Measurements from ENCODE around the gene CUEDC2. TPM values are rescaled to one million over a fixed set of nuclear protein-coding genes. Genes with fewer than 3 reads are reported as not detected.

The CUEDC2 gene
- total RNA-seq, 2 donors from 2014 or later = 70.2 to 81.7 TPM

DNA sequence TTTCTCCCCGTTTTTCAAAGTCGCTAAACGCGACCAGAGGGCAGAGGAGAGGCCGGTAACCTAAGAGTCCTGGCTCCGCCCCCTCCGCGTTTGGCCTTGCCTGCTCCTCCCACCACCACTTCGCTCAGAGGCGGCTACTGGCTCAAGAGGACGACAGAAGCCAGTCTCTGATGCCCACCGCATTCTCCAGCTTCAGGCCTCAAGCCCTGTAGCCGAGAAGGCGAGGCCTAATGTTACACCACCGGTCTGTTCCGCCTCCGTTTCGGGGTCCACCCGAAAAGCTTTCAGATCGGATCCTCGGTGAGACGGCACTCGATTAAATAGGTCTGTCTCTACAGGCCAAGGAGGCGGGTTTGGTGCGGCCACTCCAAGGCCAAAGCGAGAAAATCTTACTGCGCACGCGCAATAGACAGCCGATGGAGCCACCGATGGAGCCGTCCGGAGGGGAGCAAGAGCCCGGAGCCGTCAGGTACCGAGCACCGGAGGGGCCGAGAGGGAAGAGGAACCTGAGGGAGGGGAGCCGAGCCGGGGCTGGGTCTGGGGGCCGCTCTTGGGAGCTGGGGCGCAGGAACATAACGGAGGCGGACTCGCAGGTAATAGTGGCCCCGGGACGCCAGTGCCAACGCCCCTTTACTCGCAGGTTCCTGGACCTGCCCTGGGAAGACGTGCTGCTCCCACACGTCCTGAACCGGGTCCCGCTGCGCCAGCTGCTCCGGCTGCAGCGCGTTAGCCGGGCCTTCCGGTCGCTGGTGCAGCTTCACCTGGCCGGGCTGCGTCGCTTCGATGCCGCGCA lies 11.5 kb downstream of the CUEDC2 start, which contains the start of gene FBXL15:
TSS of gene FBXL15 (plus strand) at position 123 of the 793 bp plus-strand sequence. CDS start at position 417, 294 bp downstream.
- DNase-seq (ENCODE audit: low spot score) = peak; percentile 94
- no peaks in the 10 kb centered on the region for H3K9me3 ChIP-seq
- WGBS = 0% methylated on average over 66 of the region's 66 CpGs

GRCh38 chr10:102420181-102420713 lies 12.1 kb downstream of the CUEDC2 start:
- peak overlapping the region; percentile 83 to 86 for H3K27ac ChIP-seq
- no peaks in the 10 kb centered on the region for H3K9me3 ChIP-seq
- DNase-seq (ENCODE audit: low spot score) = no peak
- no peaks in the 10 kb centered on the region for H3K27me3 ChIP-seq (replicated peaks; ENCODE audit: insufficient read depth)
- peak overlapping the region; percentile 62 to 73 for H3K4me3 ChIP-seq
- no peak for TF ChIP-seq CTCF (IDR thresholded peaks at IDR 0.05)
- no peak for TF ChIP-seq POLR2AphosphoS5 (IDR thresholded peaks at IDR 0.05)
- TF ChIP-seq POLR2A (IDR thresholded peaks at IDR 0.05) = no peak
- intact Hi-C loops (cut with DNase I) = loop anchor here (2.0 kb wide), 1 partner anchor 25 kb away; the partner anchor contains the start of gene NFKB2
- under 1% methylated on average over 20 of the region's 21 CpGs for WGBS
- peaks cover 26% of the 10 kb centered on the region for H3K4me1 ChIP-seq (replicated peaks)
- peaks cover 0 to 8% of the 10 kb centered on the region in 2 donors for H3K36me3 ChIP-seq

More for the DNA sequence above, 11.5 kb downstream of the CUEDC2 start, which contains the start of gene FBXL15:
- H3K4me3 ChIP-seq = peak within 1 kb of the TSS; percentile 62 to 73
- intact Hi-C loops (cut with DNase I) = loop anchor here (2.0 kb wide), 1 partner anchor 26 kb away; the partner anchor contains the start of gene NFKB2
- peak within 1 kb of the TSS; percentile 83 to 86 for H3K27ac ChIP-seq
- H3K27me3 ChIP-seq (replicated peaks; ENCODE audit: insufficient read depth) = no peaks in the 10 kb centered on the region
- peak; percentile 96 for TF ChIP-seq POLR2AphosphoS5 (IDR thresholded peaks at IDR 0.05)
- TF ChIP-seq CTCF (IDR thresholded peaks at IDR 0.05) = peak in 2 of 4 experiments; percentile 23 to 33
- TF ChIP-seq POLR2A (IDR thresholded peaks at IDR 0.05) = peak; percentile 26
- peaks cover 0 to 8% of the 10 kb centered on the region in 2 donors for H3K36me3 ChIP-seq
- peaks cover 26% of the 10 kb centered on the region for H3K4me1 ChIP-seq (replicated peaks)

DNA sequence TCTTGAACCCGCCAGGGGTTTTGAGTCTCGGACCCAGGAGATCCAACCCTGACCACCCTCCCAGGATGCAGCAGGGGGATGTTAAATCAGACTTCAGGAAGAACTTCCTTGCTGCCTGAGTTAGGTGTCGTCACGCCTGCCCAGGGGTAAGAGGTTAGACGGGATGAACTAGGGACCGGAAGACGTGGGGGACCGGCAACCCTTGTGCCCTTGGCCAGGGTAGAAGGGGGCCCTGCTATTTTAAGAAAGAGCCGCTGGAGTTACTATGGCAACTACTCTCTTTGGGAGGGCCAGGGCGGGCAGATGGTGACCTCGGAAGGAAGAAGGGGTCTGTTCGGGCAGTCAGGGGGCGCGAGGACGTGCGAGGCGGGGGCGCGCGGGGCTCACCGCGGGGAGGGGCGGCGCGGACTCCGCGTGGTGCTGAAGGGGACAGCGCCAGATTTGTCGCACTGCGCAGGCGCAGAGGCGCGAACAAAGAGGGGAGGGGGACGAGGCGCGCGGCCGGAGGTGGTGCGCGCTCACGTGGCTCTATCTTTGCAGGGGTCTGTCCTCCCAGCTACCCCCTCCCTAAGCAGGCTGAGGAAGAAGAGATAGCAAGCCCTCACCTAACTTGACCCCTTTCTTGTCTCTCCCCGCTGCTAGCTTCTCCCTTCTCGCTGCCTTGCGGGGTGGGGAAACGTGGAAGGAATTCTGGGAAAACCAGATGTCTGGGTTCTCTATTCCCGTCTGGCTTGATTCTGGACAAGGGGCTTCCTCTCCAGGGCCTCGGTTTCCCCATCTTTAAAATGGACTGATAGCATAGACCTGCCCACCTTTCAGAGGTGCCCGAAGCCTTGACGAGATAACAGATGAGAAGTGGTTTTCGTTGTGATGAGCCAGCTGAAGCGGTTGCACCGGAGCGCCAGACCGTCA lies 12.8 kb downstream of the CUEDC2 start:
- H3K27me3 ChIP-seq (replicated peaks; ENCODE audit: insufficient read depth) = no peaks in the 10 kb centered on the region
- H3K36me3 ChIP-seq = peaks cover 0 to 8% of the 10 kb centered on the region in 2 donors
- 3% methylated on average over 54 of the region's 54 CpGs for WGBS
- peak overlapping the region; percentile 62 to 73 for H3K4me3 ChIP-seq
- H3K9me3 ChIP-seq = no peaks in the 10 kb centered on the region
- H3K4me1 ChIP-seq (replicated peaks) = peaks cover 26% of the 10 kb centered on the region
- intact Hi-C loops (cut with DNase I) = loop anchor here (2.0 kb wide), 1 partner anchor 25 kb away; the partner anchor contains the start of gene NFKB2
- DNase-seq (ENCODE audit: low spot score) = peak; percentile 40
- TF ChIP-seq POLR2AphosphoS5 (IDR thresholded peaks at IDR 0.05) (peak; percentile 68), CTCF (IDR thresholded peaks at IDR 0.05) (peak in 1 of 4 experiments; percentile 6), POLR2A (IDR thresholded peaks at IDR 0.05) (no peak)
- no peak overlapping the region for H3K27ac ChIP-seq

DNA sequence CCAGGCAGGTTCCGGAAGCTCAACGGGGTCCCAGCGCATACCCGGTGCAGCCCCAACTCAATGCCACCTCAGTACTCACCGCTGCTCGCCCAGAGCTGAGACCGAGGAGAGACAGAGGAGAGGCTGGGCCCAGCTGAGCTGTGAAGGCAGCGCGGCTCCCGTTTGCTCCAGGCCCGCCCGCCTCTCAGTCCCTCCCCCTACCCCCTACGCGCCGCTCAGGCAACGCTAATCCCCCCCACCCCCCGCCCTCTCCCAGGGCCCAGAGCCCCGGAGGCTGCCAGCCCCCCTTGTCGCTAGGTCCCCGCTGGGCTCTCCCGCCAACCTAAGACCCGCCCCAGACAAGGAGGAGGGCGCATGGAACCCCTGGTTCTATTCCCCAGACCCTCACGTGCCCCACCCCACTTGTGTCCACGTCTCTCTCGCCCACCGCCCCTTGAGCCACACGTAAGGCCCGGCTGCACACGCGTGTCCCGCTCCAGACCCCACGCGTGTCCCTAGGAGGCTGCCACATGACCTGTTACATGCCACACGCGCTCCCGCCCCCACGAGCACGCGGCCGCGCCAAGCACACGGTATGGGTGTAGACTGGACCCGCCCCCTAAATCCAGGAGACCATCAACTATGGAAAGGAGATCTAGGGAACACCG lies 13.6 kb downstream of the CUEDC2 start, which contains the start of gene PSD:
TSS of gene PSD (minus strand) at position 164 of the 647 bp plus-strand sequence. CDS start 1,747 bp downstream, outside the sequence.
- WGBS = 2% methylated on average over 40 of the region's 45 CpGs
- Histone ChIP-seq H3K27ac (no peak within 1 kb of the TSS), H3K27me3 (replicated peaks; ENCODE audit: insufficient read depth) (peaks cover 3% of the 10 kb centered on the region), H3K4me1 (replicated peaks) (peaks cover 26% of the 10 kb centered on the region), H3K4me3 (peak within 1 kb of the TSS; percentile 62 to 73), H3K36me3 (peaks cover 0 to 3% of the 10 kb centered on the region in 2 donors), H3K9me3 (no peaks in the 10 kb centered on the region)
- no peak for DNase-seq (ENCODE audit: low spot score)
- intact Hi-C loops (cut with DNase I) = no loop called here
- no peak for TF ChIP-seq CTCF (IDR thresholded peaks at IDR 0.05)
- no peak for TF ChIP-seq POLR2AphosphoS5 (IDR thresholded peaks at IDR 0.05)
- TF ChIP-seq POLR2A (IDR thresholded peaks at IDR 0.05) = no peak

Data from prostate gland (tissue), 2 donors.